WTC11 (cell line): Measurements from ENCODE around the gene TMX1. TPM values are rescaled to one million over a fixed set of nuclear protein-coding genes. Genes with fewer than 3 reads are reported as not detected.
A peak's percentile ranks its signal among the peaks of the same experiment; 100 is the strongest.

Source experiments
- ATAC-seq: fragments of 200-7000 bp; cut with Tn5 transposase; 2 replicates; pipeline ENCODE4 v1.10.0; 2021; ENCODE audit warnings: mild to moderate bottlenecking, moderate library complexity
- CTCF ChIA-PET: fragments of 300-600 bp; sonication (Branson Sonifier 250); formaldehyde crosslinking; loops from one replicate; lab custom pipeline; 2021; ENCODE audit warnings: antibody characterized with exemption; lab: Charles Lee
- POLR2A ChIA-PET: fragments of 350-600 bp; sonication (Branson Sonifier 250); formaldehyde crosslinking; loops from one replicate; lab custom pipeline; 2021; ENCODE audit warnings: antibody characterized with exemption; lab: Charles Lee
- DNase-seq: peaks from one replicate; pipeline ENCODE4 v3.0.0; 2021; ENCODE audit warnings: low spot score
- H3K27ac Mint-ChIP-seq: 2 replicates; pipeline ENCODE4 v1.8.0; 2021; ENCODE audit warnings: mixed read lengths
- H3K27me3 Mint-ChIP-seq: 2 replicates; pipeline ENCODE4 v1.8.0; 2021; ENCODE audit warnings: low read depth, mild to moderate bottlenecking, moderate library complexity, mixed read lengths
- H3K36me3 Mint-ChIP-seq: 2 replicates; pipeline ENCODE4 v1.8.0; 2021; ENCODE audit warnings: mixed read lengths
- H3K4me1 Mint-ChIP-seq: 2 replicates; pipeline ENCODE4 v1.8.0; 2022; ENCODE audit warnings: mixed read lengths
- H3K4me3 Mint-ChIP-seq: 2 replicates; pipeline ENCODE4 v1.8.0; 2021; ENCODE audit warnings: mild to moderate bottlenecking, moderate library complexity, mixed read lengths
- H3K9me3 Mint-ChIP-seq: 2 replicates; pipeline ENCODE4 v1.8.0; 2021; ENCODE audit warnings: mixed read lengths
- ARID4B ChIP-seq: sonication (generic); formaldehyde crosslinking; IDR thresholded peaks from 2 replicates; pipeline ENCODE4 v1.8.0; 2023; ENCODE audit warnings: missing genetic modification reagents, mild to moderate bottlenecking, borderline replicate concordance
- ATF2 ChIP-seq: sonication (generic); formaldehyde crosslinking; IDR thresholded peaks from 2 replicates; pipeline ENCODE4 v1.8.1; 2022; ENCODE audit warnings: low read depth, missing genetic modification reagents, borderline replicate concordance
- E2F5 ChIP-seq: sonication (generic); formaldehyde crosslinking; IDR thresholded peaks from 2 replicates; pipeline ENCODE4 v1.8.1; 2022; ENCODE audit warnings: mild to moderate bottlenecking, moderate library complexity, missing genetic modification reagents
- EMX1 ChIP-seq: fragments of 250-450 bp; sonication (Bioruptor Pico); IDR thresholded peaks from 2 replicates; pipeline ENCODE4 v1.8.0; 2021; ENCODE audit warnings: mild to moderate bottlenecking
- FOXP4 ChIP-seq: sonication (generic); formaldehyde crosslinking; IDR thresholded peaks from 2 replicates; pipeline ENCODE4 v1.8.0; 2022; ENCODE audit warnings: mild to moderate bottlenecking, missing genetic modification reagents
- HMGA2 ChIP-seq: fragments of 250-450 bp; sonication (Bioruptor Pico); IDR thresholded peaks from 2 replicates; pipeline ENCODE4 v1.4.0; 2021; ENCODE audit warnings: mild to moderate bottlenecking, moderate library complexity
- KAT7 ChIP-seq: sonication (generic); formaldehyde crosslinking; IDR thresholded peaks from 2 replicates; pipeline ENCODE4 v1.8.1; 2023; ENCODE audit warnings: missing genetic modification reagents, mild to moderate bottlenecking, borderline replicate concordance
- MXD4 ChIP-seq: fragments of 250-450 bp; sonication (Bioruptor Pico); IDR thresholded peaks from 2 replicates; pipeline ENCODE4 v1.8.0; 2021; ENCODE audit warnings: mild to moderate bottlenecking, moderate library complexity, borderline replicate concordance
- MYBL2 ChIP-seq: sonication (generic); formaldehyde crosslinking; IDR thresholded peaks from 2 replicates; pipeline ENCODE4 v1.8.1; 2023; ENCODE audit warnings: mild to moderate bottlenecking, moderate library complexity, missing genetic modification reagents
- NR2C2 ChIP-seq: sonication (generic); formaldehyde crosslinking; IDR thresholded peaks from 2 replicates; pipeline ENCODE4 v1.8.0; 2022; ENCODE audit warnings: mild to moderate bottlenecking, missing genetic modification reagents
- SMAD3 ChIP-seq: sonication (generic); formaldehyde crosslinking; IDR thresholded peaks from 2 replicates; pipeline ENCODE4 v1.8.0; 2022; ENCODE audit warnings: missing genetic modification reagents, mild to moderate bottlenecking, borderline replicate concordance
- TCF7 ChIP-seq: sonication (generic); formaldehyde crosslinking; IDR thresholded peaks from 2 replicates; pipeline ENCODE4 v1.8.0; 2022; ENCODE audit warnings: mild to moderate bottlenecking, low read depth, missing genetic modification reagents, moderate library complexity
- TEAD4 ChIP-seq: sonication (generic); formaldehyde crosslinking; IDR thresholded peaks from 2 replicates; pipeline ENCODE4 v1.8.0; 2022; ENCODE audit warnings: mild to moderate bottlenecking, missing genetic modification reagents
- USF1 ChIP-seq: sonication (generic); formaldehyde crosslinking; IDR thresholded peaks from 2 replicates; pipeline ENCODE4 v1.8.0; 2022; ENCODE audit warnings: mild to moderate bottlenecking, missing genetic modification reagents
- USF2 ChIP-seq: sonication (generic); formaldehyde crosslinking; IDR thresholded peaks from 2 replicates; pipeline ENCODE4 v1.8.1; 2023; ENCODE audit warnings: mild to moderate bottlenecking, missing genetic modification reagents, moderate library complexity
- ZMAT4 ChIP-seq: fragments of 250-450 bp; sonication (Bioruptor Pico); IDR thresholded peaks from 2 replicates; pipeline ENCODE4 v1.9.0; 2021; ENCODE audit warnings: mild to moderate bottlenecking
- ZNF138 ChIP-seq: sonication (generic); formaldehyde crosslinking; conservative IDR thresholded peaks from 2 replicates; pipeline ENCODE4 v1.8.1; 2022; ENCODE audit warnings: mild to moderate bottlenecking, moderate library complexity, missing genetic modification reagents
- ZNF232 ChIP-seq: sonication (generic); formaldehyde crosslinking; IDR thresholded peaks from 2 replicates; pipeline ENCODE4 v1.8.0; 2022; ENCODE audit warnings: mild to moderate bottlenecking, missing genetic modification reagents
- ZNF396 ChIP-seq: fragments of 250-450 bp; sonication (Bioruptor Pico); IDR thresholded peaks from 2 replicates; pipeline ENCODE4 v1.8.0; 2021; ENCODE audit warnings: mild to moderate bottlenecking, moderate library complexity, borderline replicate concordance
- ZNF512 ChIP-seq: sonication (generic); formaldehyde crosslinking; IDR thresholded peaks from 2 replicates; pipeline ENCODE4 v1.8.1; 2022; ENCODE audit warnings: missing genetic modification reagents, borderline replicate concordance
- total RNA-seq: library from RNA; stranded (reverse); gene quantifications from 3 replicates; pipeline ENCODE4 v1.2.3, GENCODE V29; 2021

TMX1 gene
- total RNA-seq, 1 experiment from 2014 or later, result 40.9 TPM

- Mint-ChIP-seq H3K27ac (no peak overlapping the region), H3K27me3 (no peaks in the 10 kb centered on the region), H3K4me1 (0 out of 2 replicates have a peak, but pooled peaks cover 4% of the 10 kb centered on the region), H3K4me3 (no peak overlapping the region), H3K9me3 (peaks cover 7% of the 10 kb centered on the region), H3K36me3 (peaks cover 34% of the 10 kb centered on the region)
- no peak for ATAC-seq
- no peak for DNase-seq
- ChIA-PET CTCF (no interaction called here), POLR2A (no interaction called here)
- TF ChIP-seq HMGA2 (CRISPR knock-in tag), result no peak
- no peak for TF ChIP-seq EMX1 (CRISPR knock-in tag)
- no peak for TF ChIP-seq TEAD4 (CRISPR knock-in tag)
- no peak for TF ChIP-seq ZNF138 (CRISPR knock-in tag)
- TF ChIP-seq NR2C2 (CRISPR knock-in tag), result no peak
- no peak for TF ChIP-seq MYBL2 (CRISPR knock-in tag)
Observed at GRCh38 chr14:51260225-51260624, 20.2 kb downstream of the TMX1 start.

- H3K27me3 Mint-ChIP-seq, result no peaks in the 10 kb centered on the region
- ATAC-seq, result no peak
- ChIA-PET CTCF (no interaction called here), POLR2A (no interaction called here)
- no peak for DNase-seq
- H3K9me3 Mint-ChIP-seq, result peaks cover 7% of the 10 kb centered on the region
- H3K27ac Mint-ChIP-seq, result no peak overlapping the region
- H3K36me3 Mint-ChIP-seq, result peaks cover 27% of the 10 kb centered on the region
- no peak for TF ChIP-seq ATF2
- no peak for TF ChIP-seq USF1 (CRISPR knock-in tag)
- no peak for TF ChIP-seq USF2 (CRISPR knock-in tag)
- TF ChIP-seq TCF7 (CRISPR knock-in tag), result no peak
- no peak for TF ChIP-seq SMAD3 (CRISPR knock-in tag)
- 0 out of 2 replicates have a peak, but pooled peaks cover 4% of the 10 kb centered on the region for H3K4me1 Mint-ChIP-seq
- H3K4me3 Mint-ChIP-seq, result no peak overlapping the region
Observed at GRCh38 chr14:51261151-51261550, 21.1 kb downstream of the TMX1 start.

- Mint-ChIP-seq H3K4me1 (0 out of 2 replicates have a peak, but pooled peaks cover 4% of the 10 kb centered on the region), H3K9me3 (peaks cover 7% of the 10 kb centered on the region), H3K27me3 (no peaks in the 10 kb centered on the region), H3K27ac (0 out of 2 replicates have a peak overlapping the region, but pooled peaks have one; percentile 17), H3K36me3 (peaks cover 15% of the 10 kb centered on the region), H3K4me3 (no peak overlapping the region)
- TF ChIP-seq ZNF396 (CRISPR knock-in tag), result no peak
- TF ChIP-seq FOXP4 (CRISPR knock-in tag), result no peak
- no peak for TF ChIP-seq KAT7 (CRISPR knock-in tag)
- no peak for TF ChIP-seq ZNF232
- no peak for TF ChIP-seq ZNF512 (CRISPR knock-in tag)
- no peak for TF ChIP-seq MXD4 (CRISPR knock-in tag)
- no peak for TF ChIP-seq HMGA2 (CRISPR knock-in tag)
- TF ChIP-seq ZMAT4 (CRISPR knock-in tag), result no peak
- no peak for TF ChIP-seq ARID4B (CRISPR knock-in tag)
- TF ChIP-seq E2F5 (CRISPR knock-in tag), result no peak
- CTCF ChIA-PET, result interaction anchor here (0.7 to 1.0 kb wide), 2 partner anchors 20 to 60 kb away, joined by 3 to 4 read pairs; no protein-coding TSS in a partner anchor
- DNase-seq (no peak), ATAC-seq (no peak)
- POLR2A ChIA-PET, result interaction anchor here (1.3 kb wide), 1 partner anchor 8 kb away, joined by 3 read pairs; no protein-coding TSS in a partner anchor
Observed at GRCh38 chr14:51262868-51263267, 22.8 kb downstream of the TMX1 start.
